HG03139 (cell line): Measurements from ENCODE around the gene ASCL3.
"Not testable (repeated sequence)": the region's sequence is repeated elsewhere in the genome, so short reads cannot be mapped to it uniquely, and the experiment has no call there.

Source experiments
- ATAC-seq: cut with Tn5 transposase; IDR thresholded peaks from one replicate; pipeline ENCODE4 v1.9.1; 2021; ENCODE audit not compliant: unreplicated experiment

Gene ASCL3

DNA sequence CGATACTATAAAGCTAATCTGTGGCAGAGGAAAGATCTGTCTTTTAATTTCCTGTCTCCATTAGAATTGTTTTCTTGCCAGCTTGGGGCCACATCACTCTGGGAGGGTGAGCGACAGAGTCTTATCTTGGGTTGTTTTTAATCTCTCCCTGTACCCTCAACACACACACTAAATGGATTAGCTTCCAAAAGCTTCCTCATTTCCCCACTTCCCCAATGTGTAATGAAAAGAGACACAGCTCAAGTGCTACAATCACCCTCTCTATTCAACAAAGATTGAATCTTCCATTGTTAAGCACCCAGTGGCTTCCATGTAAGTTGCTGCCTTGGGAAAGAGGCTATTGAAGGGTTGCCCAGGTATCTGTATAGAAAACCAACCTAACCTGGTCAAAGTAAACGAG lies 6.1 kb upstream of the ASCL3 start:
- no peak for ATAC-seq

DNA sequence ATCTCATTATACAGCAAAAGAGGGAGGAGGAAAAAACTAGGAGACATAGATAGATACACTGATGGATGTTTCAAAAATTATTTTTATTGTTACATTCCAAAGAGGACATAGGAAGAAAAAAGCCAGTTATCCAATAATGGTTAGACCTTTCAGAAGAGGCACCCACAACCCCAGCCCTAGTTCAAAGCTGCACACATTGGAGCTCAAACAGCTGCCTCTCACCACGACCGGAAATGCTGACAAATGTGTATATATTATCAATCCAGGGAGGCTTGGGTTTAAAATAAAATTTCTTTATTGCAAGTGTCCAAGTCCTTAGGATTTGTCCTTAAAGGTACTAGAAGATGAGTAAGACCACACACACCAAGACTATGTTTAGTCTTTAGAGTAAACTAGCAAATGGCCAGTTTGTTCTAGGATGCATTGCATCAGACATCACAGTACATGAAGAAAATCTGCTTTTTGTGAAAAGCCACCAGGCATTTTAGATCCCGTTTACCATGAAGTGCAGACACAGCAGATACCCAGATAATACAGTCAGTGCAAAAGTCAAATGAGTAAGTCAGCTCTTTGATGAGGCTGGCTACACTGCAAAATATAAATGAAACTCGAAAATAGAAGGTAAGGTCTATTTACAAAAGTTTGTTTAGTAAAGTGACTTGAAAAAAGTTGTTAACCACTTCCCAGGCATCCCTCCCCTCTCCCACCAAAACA lies 4.6 kb upstream of the ASCL3 start:
- ATAC-seq: no peak

GRCh38 chr11:8941341-8942103 lies 1.3 kb downstream of the ASCL3 start:
- no peak for ATAC-seq

DNA sequence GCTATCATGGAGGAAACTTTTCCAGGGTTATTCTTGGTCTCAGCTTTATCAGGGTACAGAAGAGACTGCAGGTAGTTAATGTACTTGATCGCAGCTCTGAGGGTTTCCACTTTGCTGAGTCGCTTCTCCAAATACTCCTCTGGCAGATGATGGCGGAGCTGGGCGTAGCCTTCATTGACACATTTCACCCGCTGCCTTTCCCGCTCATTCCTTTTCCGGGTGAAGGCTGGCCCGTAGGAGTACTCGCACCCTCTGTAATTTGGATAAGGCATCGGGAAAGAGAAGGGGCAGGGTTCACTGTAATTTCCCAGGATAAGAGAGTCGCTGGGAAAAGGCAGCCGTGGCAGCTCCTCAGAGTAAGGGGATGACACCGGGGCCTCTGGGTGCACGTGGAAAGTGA lies 5.2 kb downstream of the ASCL3 start:
- ATAC-seq: no peak

DNA sequence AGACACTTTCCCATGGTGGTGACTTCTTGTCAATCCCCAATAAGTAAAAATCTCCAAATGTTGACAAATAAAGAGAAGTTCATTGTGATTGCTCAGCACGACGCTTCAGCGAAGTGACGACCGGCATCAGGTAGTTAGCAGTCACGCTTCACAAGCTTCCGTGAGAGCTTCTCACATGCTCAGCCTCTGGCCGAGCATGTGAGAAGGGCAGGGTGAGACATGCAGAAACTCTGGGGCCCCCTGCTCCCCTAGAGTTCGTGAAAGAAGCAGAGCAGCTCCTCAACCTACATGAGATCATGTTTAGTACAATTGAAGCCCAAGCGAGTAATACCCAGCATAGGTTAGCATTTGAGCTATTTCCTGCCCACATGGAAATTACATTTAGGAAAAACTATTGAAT lies 5.7 kb downstream of the ASCL3 start:
- ATAC-seq: no peak

- not testable (repeated sequence) for ATAC-seq
Observed at GRCh38 chr11:8935789-8936188, 7.0 kb downstream of the ASCL3 start.

- no peak for ATAC-seq
Observed at GRCh38 chr11:8934742-8935488, 7.9 kb downstream of the ASCL3 start.

DNA sequence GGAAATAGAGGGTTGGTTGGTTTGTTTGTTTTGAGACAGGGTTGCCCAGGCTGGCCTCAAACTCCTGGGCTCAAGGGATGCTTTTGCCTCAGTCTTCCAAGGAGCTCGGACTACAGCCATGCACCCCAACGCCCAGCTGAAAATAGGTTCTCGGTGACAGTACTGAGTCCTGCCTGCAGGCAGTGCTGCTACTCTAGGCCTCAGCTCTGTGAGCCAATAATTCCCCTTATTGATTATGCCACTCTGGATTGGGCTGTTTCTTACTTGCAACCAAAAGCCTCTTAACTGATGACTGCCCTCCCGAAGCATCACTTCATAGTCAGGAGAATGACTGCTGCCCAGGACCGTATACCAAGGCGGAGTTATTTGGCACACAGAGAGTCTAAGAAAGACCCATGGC lies 8.9 kb downstream of the ASCL3 start:
- ATAC-seq: no peak

DNA sequence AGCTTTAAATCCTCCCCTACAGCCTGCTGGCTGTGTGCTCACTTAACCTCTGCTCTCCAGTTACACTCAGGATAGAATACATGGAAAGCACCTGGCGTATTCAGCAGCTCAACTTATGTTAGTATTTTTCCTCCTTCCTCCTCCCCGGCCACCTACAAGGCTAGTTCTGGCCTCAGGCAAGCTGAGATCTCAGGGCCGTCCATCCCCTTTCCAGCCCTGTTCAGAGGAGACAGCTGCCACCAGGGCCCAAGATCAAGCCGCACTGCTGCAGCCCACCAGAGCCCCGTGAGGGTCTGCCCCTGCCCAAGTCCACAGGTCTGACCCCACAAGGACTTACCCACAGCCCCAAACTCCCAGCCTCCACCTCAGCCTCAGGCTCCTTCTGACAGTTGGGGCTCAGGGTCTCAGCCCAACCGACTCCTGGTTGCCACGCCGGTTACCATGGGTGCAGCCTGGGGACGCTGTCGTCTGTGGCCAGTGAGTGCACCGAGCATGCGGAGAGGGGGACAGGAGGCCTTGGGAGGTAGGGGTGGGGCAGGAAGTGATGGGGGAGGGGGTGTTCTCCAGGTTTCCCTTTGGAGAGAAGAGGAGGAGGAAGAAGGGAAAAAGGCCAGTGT lies 10.1 kb downstream of the ASCL3 start, which contains the start of gene C11orf16:
C11orf16 (minus strand) TSS at position 384 of the 617 bp plus-strand sequence. CDS start 639 bp downstream, outside the sequence.
- ATAC-seq: no peak

DNA sequence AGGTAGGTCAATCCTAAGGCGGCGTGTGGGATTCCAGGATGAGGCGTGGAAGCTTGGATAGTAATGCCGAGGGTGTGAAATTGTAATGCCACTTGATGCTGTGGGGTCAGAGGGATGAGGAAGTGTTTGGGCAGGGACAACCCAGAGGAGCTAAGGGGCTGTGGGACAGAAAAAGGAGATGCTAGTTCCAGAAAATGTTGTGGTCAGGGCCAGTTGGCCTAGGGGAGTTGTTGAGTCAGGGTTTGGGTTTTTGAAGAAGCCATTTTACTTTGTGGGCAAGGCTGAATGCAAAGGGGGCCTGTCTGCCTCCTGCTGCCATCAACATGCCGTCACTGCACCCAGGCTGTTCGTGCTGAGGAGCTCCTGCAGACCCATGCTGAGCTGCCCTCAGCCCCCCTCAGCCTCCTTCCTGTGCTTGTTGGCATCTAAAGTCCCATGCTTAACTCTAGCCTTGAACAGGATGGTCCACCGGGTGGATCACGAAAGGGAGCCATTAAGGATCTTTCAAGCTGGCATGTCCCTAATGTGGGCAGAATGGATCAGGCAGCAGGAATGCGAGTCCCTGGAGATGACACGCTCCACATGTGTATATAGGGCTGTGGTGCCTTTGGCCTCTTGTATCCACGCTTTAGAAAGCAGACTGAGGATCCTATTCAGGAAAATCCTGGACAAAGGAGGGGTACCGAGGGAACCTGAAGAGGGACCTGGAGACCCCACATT lies 12.2 kb downstream of the ASCL3 start:
- ATAC-seq: no peak

DNA sequence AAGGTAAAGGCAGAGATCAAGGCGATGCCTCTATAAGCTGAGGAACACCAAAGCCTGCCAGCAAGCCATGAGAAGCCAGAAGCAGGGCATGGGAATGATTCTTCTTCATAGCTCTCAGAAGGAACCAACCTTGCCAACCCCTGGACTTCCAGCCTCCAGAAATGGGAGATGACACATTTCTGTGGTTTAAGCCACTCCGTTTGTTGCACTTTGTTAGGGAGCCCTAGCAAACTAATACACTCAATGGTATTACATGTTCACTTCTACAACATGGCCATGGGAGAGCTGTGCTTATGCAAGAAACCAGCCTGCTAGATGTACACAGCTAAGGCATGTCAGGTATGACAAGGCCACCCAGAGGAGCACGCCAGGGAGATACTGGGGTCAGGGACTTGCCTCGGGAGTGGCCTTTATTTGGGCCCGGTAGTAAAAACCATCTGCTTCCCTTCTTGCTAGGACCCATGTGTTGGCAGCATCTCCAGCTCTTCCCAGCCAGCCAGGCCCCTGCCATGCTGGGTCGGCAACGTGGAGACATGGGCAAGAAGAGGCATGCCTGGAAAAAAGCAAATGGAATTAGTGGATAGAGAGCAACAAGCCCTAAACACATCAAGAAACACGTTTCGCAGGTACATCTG lies 13.7 kb downstream of the ASCL3 start:
- ATAC-seq: no peak

DNA sequence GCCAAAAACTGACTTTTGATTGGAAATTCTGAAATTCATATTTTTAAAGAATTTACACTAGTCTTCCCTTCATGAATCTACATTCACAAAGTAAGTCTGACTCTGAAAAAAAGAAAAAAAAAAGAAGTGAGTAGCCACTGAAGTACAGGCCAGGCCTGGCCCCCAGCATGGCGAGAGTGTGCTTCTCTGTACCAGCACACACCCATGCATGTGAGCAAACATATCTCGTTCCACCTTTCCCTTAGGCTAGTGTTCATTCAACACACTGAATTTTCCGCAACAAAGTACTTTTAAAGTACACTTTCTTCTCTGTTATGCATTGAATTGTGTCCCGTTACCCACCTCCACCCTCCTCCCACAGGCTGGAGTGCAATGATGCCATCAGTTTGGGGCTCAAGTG lies 14.6 kb downstream of the ASCL3 start:
- ATAC-seq: no peak

- no peak for ATAC-seq
Observed at GRCh38 chr11:8927233-8927632, 15.6 kb downstream of the ASCL3 start.

DNA sequence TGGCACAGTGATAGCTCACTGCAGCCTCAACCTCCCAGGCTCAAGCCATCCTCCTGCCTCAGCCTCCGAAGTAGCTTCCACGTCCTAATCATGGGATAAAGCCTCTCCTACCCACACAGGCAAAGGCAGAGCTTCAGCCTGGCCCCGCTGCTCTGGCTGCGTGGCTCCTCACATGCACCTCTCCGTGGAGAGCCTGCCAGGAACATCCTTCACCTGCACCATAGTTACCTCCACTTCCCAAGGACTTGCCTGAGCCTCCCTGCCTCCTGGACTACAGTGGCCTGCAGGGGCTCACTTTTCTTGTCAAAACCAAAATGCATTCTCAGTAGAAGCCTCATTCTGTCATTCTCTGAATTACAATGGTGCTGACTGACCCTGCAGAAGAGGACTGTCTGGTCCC lies 16.6 kb downstream of the ASCL3 start:
- ATAC-seq: no peak

- ATAC-seq: no peak
Observed at GRCh38 chr11:8925711-8926110, 17.1 kb downstream of the ASCL3 start.

- ATAC-seq: no peak
Observed at GRCh38 chr11:8922691-8923090, 20.1 kb downstream of the ASCL3 start.

DNA sequence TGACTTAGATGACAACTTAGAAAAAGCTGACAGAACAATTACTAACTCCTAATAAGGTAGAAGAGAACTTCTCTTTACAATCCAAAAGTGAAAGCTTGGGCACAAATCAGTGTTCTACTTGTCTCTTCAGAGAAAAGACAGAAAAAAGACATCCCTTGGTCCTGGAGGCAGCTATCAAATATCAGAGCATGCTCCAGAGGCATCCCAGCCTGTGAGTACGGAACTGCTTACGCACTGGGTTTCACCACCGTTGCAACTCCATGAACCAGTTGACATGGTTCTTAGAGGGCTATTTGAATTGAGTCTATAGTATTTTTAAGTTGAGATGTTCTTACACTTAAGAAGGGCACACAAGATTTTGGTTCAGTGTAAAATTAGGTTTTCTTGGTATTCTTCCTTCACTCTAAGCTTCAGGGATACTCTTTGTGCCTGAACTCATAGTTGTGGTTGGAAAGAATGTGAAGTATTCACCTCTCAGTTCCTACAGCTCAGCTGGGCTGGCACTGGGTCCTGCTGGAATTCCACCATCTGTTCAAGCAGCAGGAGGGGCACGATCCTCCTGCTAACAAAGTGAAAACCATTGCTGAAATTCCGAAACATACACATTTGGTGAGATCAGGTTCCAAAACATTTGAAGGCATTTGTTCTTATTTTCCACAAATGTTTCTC lies 25.5 kb downstream of the ASCL3 start:
- ATAC-seq: no peak

DNA sequence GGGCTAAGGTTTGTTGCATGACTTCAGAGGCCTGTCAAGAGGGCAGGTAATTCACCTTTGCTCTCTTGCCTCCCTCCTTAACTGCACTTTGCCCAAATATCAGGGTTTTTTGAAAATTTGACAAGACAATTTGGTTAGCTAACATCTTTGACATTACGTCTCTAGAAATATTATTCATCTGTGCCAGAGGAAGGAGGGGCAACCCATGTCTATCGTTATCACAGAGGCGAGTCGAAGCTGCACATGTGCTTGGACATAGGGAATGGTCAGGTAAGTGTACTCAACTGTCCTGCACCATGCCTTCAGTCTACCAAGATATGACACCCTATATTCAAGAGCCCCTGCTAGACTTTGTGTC lies 28.2 kb downstream of the ASCL3 start:
- no peak for ATAC-seq

GRCh38 chr11:8913961-8914660 lies 28.7 kb downstream of the ASCL3 start:
- no peak for ATAC-seq
